Ishikawa (cell line): ENCODE results near the gene INPP4A.

Experiments used
- CEBPB ChIP-seq: IDR thresholded peaks from 2 replicates; pipeline ENCODE4 v1.6.1; 2012
- EGR1 ChIP-seq: IDR thresholded peaks from 2 replicates; pipeline ENCODE4 v1.6.1; 2012
- EP300 ChIP-seq: IDR thresholded peaks from 2 replicates; pipeline ENCODE4 v1.6.1; 2012; ENCODE audit warnings: borderline replicate concordance
- NFIC ChIP-seq: IDR thresholded peaks from 2 replicates; pipeline ENCODE4 v1.6.1; 2012
- RAD21 ChIP-seq: IDR thresholded peaks from 2 replicates; pipeline ENCODE4 v1.6.1; 2012; ENCODE audit warnings: low read depth
- TAF1 ChIP-seq: IDR thresholded peaks from 2 replicates; pipeline ENCODE4 v1.6.1; 2012; ENCODE audit warnings: low read depth, mild to moderate bottlenecking
- TEAD4 ChIP-seq: IDR thresholded peaks from 2 replicates; pipeline ENCODE4 v1.6.1; 2012
- YY1 ChIP-seq: IDR thresholded peaks from 2 replicates; pipeline ENCODE4 v1.6.1; 2012; ENCODE audit warnings: low read depth
- TF ChIP-seq, protein P1 (sequence below): IDR thresholded peaks from 2 replicates; pipeline ENCODE4 v1.6.1; 2012
- TF ChIP-seq, protein P2 (sequence below): IDR thresholded peaks from 2 replicates; pipeline ENCODE4 v1.6.1; 2012; ENCODE audit warnings: low read depth, mild to moderate bottlenecking

DNA sequence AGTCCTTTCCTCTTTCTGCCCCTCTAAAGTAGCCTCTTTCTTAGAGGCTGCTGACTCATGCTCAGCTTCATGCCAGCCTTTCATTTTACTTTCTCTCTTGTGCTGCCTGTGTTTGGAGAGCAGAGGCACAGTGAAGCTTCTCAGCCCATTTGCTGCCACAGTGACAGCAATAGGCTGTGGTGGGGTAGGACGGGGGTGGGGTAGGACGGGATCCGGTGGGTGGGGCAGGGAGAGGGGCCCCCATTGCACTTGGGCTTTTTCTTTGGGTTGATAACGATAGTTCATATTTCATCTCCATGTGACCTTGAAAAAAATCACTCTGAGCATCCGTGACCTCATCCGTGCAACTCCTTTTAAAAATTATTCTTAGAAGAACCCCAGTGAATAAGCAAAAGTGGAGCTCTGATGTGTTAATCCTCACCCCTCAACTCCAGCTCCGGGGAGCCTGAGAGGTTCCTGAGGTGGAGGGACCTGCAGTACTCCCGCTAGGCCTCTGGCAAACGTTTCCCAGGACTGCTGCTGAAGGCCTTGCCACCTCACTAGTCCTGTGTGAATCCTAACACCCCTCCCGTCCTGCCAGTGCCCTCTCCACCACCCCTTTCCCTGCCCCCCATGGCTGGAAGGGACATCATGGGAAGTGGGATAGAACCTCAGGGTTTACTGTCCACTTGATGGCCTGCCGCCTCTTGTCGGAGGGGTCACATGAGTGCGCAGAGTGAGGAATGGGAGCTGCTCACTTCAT is 70.8 kb downstream of the INPP4A start:
- TF ChIP-seq TEAD4 (no peak), RAD21 (no peak), TAF1 (no peak), EP300 (no peak), YY1 (no peak), CEBPB (no peak), EGR1 (no peak), NFIC (no peak)
- TF ChIP-seq, protein P1, sequence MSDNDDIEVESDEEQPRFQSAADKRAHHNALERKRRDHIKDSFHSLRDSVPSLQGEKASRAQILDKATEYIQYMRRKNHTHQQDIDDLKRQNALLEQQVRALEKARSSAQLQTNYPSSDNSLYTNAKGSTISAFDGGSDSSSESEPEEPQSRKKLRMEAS = no peak
- TF ChIP-seq, protein P2, sequence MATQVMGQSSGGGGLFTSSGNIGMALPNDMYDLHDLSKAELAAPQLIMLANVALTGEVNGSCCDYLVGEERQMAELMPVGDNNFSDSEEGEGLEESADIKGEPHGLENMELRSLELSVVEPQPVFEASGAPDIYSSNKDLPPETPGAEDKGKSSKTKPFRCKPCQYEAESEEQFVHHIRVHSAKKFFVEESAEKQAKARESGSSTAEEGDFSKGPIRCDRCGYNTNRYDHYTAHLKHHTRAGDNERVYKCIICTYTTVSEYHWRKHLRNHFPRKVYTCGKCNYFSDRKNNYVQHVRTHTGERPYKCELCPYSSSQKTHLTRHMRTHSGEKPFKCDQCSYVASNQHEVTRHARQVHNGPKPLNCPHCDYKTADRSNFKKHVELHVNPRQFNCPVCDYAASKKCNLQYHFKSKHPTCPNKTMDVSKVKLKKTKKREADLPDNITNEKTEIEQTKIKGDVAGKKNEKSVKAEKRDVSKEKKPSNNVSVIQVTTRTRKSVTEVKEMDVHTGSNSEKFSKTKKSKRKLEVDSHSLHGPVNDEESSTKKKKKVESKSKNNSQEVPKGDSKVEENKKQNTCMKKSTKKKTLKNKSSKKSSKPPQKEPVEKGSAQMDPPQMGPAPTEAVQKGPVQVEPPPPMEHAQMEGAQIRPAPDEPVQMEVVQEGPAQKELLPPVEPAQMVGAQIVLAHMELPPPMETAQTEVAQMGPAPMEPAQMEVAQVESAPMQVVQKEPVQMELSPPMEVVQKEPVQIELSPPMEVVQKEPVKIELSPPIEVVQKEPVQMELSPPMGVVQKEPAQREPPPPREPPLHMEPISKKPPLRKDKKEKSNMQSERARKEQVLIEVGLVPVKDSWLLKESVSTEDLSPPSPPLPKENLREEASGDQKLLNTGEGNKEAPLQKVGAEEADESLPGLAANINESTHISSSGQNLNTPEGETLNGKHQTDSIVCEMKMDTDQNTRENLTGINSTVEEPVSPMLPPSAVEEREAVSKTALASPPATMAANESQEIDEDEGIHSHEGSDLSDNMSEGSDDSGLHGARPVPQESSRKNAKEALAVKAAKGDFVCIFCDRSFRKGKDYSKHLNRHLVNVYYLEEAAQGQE = no peak
